SK-N-SH (cell line): ENCODE results near the gene SMIM20.

ENCODE experiments used
- EP300 ChIP-seq, 2 experiments: IDR thresholded peaks; 2 replicates each; pipeline versions ENCODE4 v1.4.0 to v1.6.1; 2012; ENCODE audit warnings: borderline replicate concordance in 1 of 2, low read depth in 1 of 2, low read length in 1 of 2
- FOXJ3 ChIP-seq: sonication (generic); formaldehyde crosslinking; IDR thresholded peaks from 2 replicates; pipeline ENCODE4 v1.5.1; 2020; ENCODE audit warnings: mild to moderate bottlenecking, missing genetic modification reagents
- GABPA ChIP-seq: IDR thresholded peaks from 2 replicates; pipeline ENCODE4 v1.4.0; 2012; ENCODE audit warnings: low read depth, mild to moderate bottlenecking
- POLR2AphosphoS5 ChIP-seq: IDR thresholded peaks from 2 replicates; pipeline ENCODE4 v1.6.1; 2012; ENCODE audit warnings: low read depth, low read length
- SIN3A ChIP-seq: IDR thresholded peaks from 2 replicates; pipeline ENCODE4 v1.6.1; 2012; ENCODE audit warnings: low read depth, mild to moderate bottlenecking, low read length, moderate library complexity, borderline replicate concordance
- SMC3 ChIP-seq: IDR thresholded peaks from 2 replicates; pipeline ENCODE4 v1.6.1; 2012; ENCODE audit warnings: low read depth, low read length, improper control_type of control experiment
- TF ChIP-seq, protein P1 (sequence below): fragments of 200-600 bp; sonication (generic); IDR thresholded peaks from 2 replicates; pipeline ENCODE4 v1.6.1; 2017; ENCODE audit warnings: antibody characterized with exemption, mild to moderate bottlenecking, moderate library complexity
- TF ChIP-seq, protein P2 (sequence below): IDR thresholded peaks from 2 replicates; pipeline ENCODE4 v1.6.1; 2012; ENCODE audit warnings: mild to moderate bottlenecking, low read depth, low read length, moderate library complexity
- TF ChIP-seq, protein P3 (sequence below): IDR thresholded peaks from 2 replicates; pipeline ENCODE4 v1.4.0; 2012; ENCODE audit warnings: low read depth, borderline replicate concordance
- TF ChIP-seq, protein P4 (sequence below): IDR thresholded peaks from 2 replicates; pipeline ENCODE4; 2012
- TF ChIP-seq, protein P5 (sequence below): IDR thresholded peaks from 2 replicates; pipeline ENCODE4 v1.4.0; 2012; ENCODE audit warnings: low read depth

DNA sequence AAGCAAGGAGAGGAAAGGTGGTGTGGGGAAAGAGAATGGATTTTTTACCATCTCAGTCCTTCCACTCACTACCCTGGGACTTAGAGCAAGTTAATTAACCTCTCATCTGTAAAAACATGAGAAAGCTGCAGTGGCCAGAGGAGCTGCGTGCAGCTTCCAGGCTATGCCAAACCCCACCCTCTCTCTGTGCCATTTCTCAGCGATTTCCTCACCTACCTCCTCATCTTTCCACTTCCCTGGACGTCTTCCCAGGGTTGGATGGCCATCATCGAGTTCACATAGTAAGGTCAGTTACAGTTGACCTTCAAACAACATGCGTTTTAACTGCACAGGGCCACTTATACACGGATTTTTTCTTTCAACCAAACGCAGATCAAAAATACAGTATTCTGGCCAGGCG lies 64.3 kb downstream of the SMIM20 start:
- TF ChIP-seq, protein P1, sequence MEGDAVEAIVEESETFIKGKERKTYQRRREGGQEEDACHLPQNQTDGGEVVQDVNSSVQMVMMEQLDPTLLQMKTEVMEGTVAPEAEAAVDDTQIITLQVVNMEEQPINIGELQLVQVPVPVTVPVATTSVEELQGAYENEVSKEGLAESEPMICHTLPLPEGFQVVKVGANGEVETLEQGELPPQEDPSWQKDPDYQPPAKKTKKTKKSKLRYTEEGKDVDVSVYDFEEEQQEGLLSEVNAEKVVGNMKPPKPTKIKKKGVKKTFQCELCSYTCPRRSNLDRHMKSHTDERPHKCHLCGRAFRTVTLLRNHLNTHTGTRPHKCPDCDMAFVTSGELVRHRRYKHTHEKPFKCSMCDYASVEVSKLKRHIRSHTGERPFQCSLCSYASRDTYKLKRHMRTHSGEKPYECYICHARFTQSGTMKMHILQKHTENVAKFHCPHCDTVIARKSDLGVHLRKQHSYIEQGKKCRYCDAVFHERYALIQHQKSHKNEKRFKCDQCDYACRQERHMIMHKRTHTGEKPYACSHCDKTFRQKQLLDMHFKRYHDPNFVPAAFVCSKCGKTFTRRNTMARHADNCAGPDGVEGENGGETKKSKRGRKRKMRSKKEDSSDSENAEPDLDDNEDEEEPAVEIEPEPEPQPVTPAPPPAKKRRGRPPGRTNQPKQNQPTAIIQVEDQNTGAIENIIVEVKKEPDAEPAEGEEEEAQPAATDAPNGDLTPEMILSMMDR, result no peak
- TF ChIP-seq, protein P2, sequence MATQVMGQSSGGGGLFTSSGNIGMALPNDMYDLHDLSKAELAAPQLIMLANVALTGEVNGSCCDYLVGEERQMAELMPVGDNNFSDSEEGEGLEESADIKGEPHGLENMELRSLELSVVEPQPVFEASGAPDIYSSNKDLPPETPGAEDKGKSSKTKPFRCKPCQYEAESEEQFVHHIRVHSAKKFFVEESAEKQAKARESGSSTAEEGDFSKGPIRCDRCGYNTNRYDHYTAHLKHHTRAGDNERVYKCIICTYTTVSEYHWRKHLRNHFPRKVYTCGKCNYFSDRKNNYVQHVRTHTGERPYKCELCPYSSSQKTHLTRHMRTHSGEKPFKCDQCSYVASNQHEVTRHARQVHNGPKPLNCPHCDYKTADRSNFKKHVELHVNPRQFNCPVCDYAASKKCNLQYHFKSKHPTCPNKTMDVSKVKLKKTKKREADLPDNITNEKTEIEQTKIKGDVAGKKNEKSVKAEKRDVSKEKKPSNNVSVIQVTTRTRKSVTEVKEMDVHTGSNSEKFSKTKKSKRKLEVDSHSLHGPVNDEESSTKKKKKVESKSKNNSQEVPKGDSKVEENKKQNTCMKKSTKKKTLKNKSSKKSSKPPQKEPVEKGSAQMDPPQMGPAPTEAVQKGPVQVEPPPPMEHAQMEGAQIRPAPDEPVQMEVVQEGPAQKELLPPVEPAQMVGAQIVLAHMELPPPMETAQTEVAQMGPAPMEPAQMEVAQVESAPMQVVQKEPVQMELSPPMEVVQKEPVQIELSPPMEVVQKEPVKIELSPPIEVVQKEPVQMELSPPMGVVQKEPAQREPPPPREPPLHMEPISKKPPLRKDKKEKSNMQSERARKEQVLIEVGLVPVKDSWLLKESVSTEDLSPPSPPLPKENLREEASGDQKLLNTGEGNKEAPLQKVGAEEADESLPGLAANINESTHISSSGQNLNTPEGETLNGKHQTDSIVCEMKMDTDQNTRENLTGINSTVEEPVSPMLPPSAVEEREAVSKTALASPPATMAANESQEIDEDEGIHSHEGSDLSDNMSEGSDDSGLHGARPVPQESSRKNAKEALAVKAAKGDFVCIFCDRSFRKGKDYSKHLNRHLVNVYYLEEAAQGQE, result no peak
- TF ChIP-seq, protein P3, sequence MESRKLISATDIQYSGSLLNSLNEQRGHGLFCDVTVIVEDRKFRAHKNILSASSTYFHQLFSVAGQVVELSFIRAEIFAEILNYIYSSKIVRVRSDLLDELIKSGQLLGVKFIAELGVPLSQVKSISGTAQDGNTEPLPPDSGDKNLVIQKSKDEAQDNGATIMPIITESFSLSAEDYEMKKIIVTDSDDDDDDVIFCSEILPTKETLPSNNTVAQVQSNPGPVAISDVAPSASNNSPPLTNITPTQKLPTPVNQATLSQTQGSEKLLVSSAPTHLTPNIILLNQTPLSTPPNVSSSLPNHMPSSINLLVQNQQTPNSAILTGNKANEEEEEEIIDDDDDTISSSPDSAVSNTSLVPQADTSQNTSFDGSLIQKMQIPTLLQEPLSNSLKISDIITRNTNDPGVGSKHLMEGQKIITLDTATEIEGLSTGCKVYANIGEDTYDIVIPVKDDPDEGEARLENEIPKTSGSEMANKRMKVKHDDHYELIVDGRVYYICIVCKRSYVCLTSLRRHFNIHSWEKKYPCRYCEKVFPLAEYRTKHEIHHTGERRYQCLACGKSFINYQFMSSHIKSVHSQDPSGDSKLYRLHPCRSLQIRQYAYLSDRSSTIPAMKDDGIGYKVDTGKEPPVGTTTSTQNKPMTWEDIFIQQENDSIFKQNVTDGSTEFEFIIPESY, result no peak
- TF ChIP-seq GABPA (no peak), POLR2AphosphoS5 (no peak), FOXJ3 (CRISPR knock-in tag) (no peak), EP300 (IDR thresholded peaks at IDR 0.05; ENCODE audit: borderline replicate concordance in 1 of 2, low read depth in 1 of 2, low read length in 1 of 2) (no peak), SMC3 (no peak), SIN3A (no peak)
- TF ChIP-seq, protein P4, sequence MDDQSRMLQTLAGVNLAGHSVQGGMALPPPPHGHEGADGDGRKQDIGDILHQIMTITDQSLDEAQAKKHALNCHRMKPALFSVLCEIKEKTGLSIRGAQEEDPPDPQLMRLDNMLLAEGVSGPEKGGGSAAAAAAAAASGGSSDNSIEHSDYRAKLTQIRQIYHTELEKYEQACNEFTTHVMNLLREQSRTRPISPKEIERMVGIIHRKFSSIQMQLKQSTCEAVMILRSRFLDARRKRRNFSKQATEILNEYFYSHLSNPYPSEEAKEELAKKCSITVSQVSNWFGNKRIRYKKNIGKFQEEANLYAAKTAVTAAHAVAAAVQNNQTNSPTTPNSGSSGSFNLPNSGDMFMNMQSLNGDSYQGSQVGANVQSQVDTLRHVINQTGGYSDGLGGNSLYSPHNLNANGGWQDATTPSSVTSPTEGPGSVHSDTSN, result no peak
- TF ChIP-seq, protein P5, sequence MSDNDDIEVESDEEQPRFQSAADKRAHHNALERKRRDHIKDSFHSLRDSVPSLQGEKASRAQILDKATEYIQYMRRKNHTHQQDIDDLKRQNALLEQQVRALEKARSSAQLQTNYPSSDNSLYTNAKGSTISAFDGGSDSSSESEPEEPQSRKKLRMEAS, result no peak
